ENCODE measurements around the gene HUWE1. TPM values are rescaled to one million over a fixed set of nuclear protein-coding genes. Genes with fewer than 3 reads are reported as not detected.
A peak's percentile ranks its signal among the peaks of the same experiment; 100 is the strongest.

Gene HUWE1
- total RNA-seq, 2 experiments from 2014 or later, result 116 to 269 TPM

- BruUV-seq (replicated peaks), result no TSS peak
- Histone ChIP-seq H3K4me1 (ENCODE audit: insufficient read depth, low read length, poor library complexity, severe bottlenecking) (peaks cover 19% of the 10 kb centered on the region), H3K4me2 (ENCODE audit: low read length) (peak overlapping the region; percentile 44), H3K9me2 (ENCODE audit: insufficient read depth, low read length) (no peaks in the 10 kb centered on the region), H3K9me3 (ENCODE audit: low read length) (no peaks in the 10 kb centered on the region), H3K27ac (ENCODE audit: low read depth, low read length, poor library complexity, severe bottlenecking) (peak overlapping the region; percentile 69), H3K4me3 (ENCODE audit: low read depth, low read length, poor library complexity, severe bottlenecking) (no peak overlapping the region), H3K79me2 (ENCODE audit: insufficient read depth, low read depth, low read length) (no peaks in the 10 kb centered on the region), H4K20me1 (ENCODE audit: insufficient read depth, low read length) (no peaks in the 10 kb centered on the region), H2AFZ (ENCODE audit: low read length) (peak overlapping the region; percentile 88; the same call in 1 of the 2 replicates), H3K36me3 (ENCODE audit: insufficient read depth, low read length) (no peaks in the 10 kb centered on the region)
- DNase-seq (ENCODE audit: low spot score), result peak; percentile 77
- intact Hi-C loops (cut with micrococcal nuclease; ENCODE audit: unreplicated experiment), result no loop called here
- POLR2A ChIA-PET, result interaction anchor here (0.5 to 1.6 kb wide), 4 partner anchors 11 to 395 kb away, joined by 3 to 7 read pairs (median 4); partner anchors contain the start of gene HUWE1
- TF ChIP-seq EZH2phosphoT487 (IDR thresholded peaks at IDR 0.05; ENCODE audit: borderline replicate concordance, low read depth, low read length) (no peak), CTCF (conservative IDR thresholded peaks at IDR 0.05; ENCODE audit: low read length) (no peak)
- CTCF ChIA-PET (ENCODE audit: unreplicated experiment), result no interaction called here
These were observed 17.8 kb upstream of the HUWE1 start for GRCh38 chrX:53704294-53704693.

- Histone ChIP-seq H3K4me3 (ENCODE audit: low read depth, low read length, poor library complexity, severe bottlenecking) (no peak overlapping the region), H4K20me1 (ENCODE audit: insufficient read depth, low read length) (no peaks in the 10 kb centered on the region), H3K9me2 (ENCODE audit: insufficient read depth, low read length) (no peaks in the 10 kb centered on the region), H3K4me2 (ENCODE audit: low read length) (no peak overlapping the region), H3K36me3 (ENCODE audit: insufficient read depth, low read length) (no peaks in the 10 kb centered on the region), H2AFZ (ENCODE audit: low read length) (no peak overlapping the region), H3K27ac (ENCODE audit: low read depth, low read length, poor library complexity, severe bottlenecking) (no peak overlapping the region), H3K4me1 (ENCODE audit: insufficient read depth, low read length, poor library complexity, severe bottlenecking) (peaks cover 15% of the 10 kb centered on the region), H3K79me2 (ENCODE audit: insufficient read depth, low read depth, low read length) (no peaks in the 10 kb centered on the region), H3K9me3 (ENCODE audit: low read length) (no peaks in the 10 kb centered on the region)
- CTCF ChIA-PET (ENCODE audit: unreplicated experiment), result no interaction called here
- POLR2A ChIA-PET, result no interaction called here
- TF ChIP-seq CTCF (conservative IDR thresholded peaks at IDR 0.05; ENCODE audit: low read length), result no peak
- no TSS peak for BruUV-seq (replicated peaks)
- intact Hi-C loops (cut with micrococcal nuclease; ENCODE audit: unreplicated experiment), result no loop called here
- DNase-seq (ENCODE audit: low spot score), result no peak
These were observed 9.5 kb upstream of the HUWE1 start for GRCh38 chrX:53695946-53696549.

- Histone ChIP-seq H3K79me2 (ENCODE audit: insufficient read depth, low read depth, low read length) (no peaks in the 10 kb centered on the region), H3K4me2 (ENCODE audit: low read length) (0 out of 2 replicates have a peak overlapping the region, but pooled peaks have one; percentile 12), H3K36me3 (ENCODE audit: insufficient read depth, low read length) (no peaks in the 10 kb centered on the region), H3K27ac (ENCODE audit: low read depth, low read length, poor library complexity, severe bottlenecking) (no peak overlapping the region), H3K9me2 (ENCODE audit: insufficient read depth, low read length) (no peaks in the 10 kb centered on the region), H3K9me3 (ENCODE audit: low read length) (no peaks in the 10 kb centered on the region), H4K20me1 (ENCODE audit: insufficient read depth, low read length) (no peaks in the 10 kb centered on the region), H2AFZ (ENCODE audit: low read length) (no peak overlapping the region), H3K4me3 (ENCODE audit: low read depth, low read length, poor library complexity, severe bottlenecking) (no peak overlapping the region), H3K4me1 (ENCODE audit: insufficient read depth, low read length, poor library complexity, severe bottlenecking) (peaks cover 15% of the 10 kb centered on the region)
- CTCF ChIA-PET (ENCODE audit: unreplicated experiment), result no interaction called here
- intact Hi-C loops (cut with micrococcal nuclease; ENCODE audit: unreplicated experiment), result no loop called here
- POLR2A ChIA-PET, result interaction anchor here (1.2 to 1.5 kb wide), 2 partner anchors 9 to 10 kb away, joined by 3 to 5 read pairs; partner anchors contain the start of gene HUWE1
- no peak for DNase-seq (ENCODE audit: low spot score)
- TF ChIP-seq EZH2phosphoT487 (IDR thresholded peaks at IDR 0.05; ENCODE audit: borderline replicate concordance, low read depth, low read length), result no peak
- TF ChIP-seq CTCF (conservative IDR thresholded peaks at IDR 0.05; ENCODE audit: low read length), result no peak
- BruUV-seq (replicated peaks), result no TSS peak
These were observed 8.1 kb upstream of the HUWE1 start for GRCh38 chrX:53694642-53695041.
